Keratinocyte (primary cell): ENCODE results near the gene D2HGDH. TPM values are rescaled to one million over a fixed set of nuclear protein-coding genes. Genes with fewer than 3 reads are reported as not detected.

ENCODE experiments used
- DNase-seq: peaks from one replicate; pipeline ENCODE4 v3.0.0-alpha.2; 2011; ENCODE audit warnings: low read depth, missing footprints, low spot score
- FAIRE-seq: peaks from 2 replicates; lab custom pipeline; 2011; peaks lifted over from hg19 to GRCh38; lab: Jason Lieb, UNC
- H2AFZ ChIP-seq: 2 replicates; pipeline ENCODE4 v1.6.0; 2012; ENCODE audit warnings: low read length, control low read depth, inconsistent platforms; ENCODE audit not compliant: control insufficient read depth
- H3K27ac ChIP-seq: 2 replicates; pipeline ENCODE4 v1.5.1; 2011; ENCODE audit warnings: low read length; ENCODE audit not compliant: control insufficient read depth, insufficient read depth
- H3K27me3 ChIP-seq: 3 replicates; pipeline ENCODE4 v1.6.0; 2011; ENCODE audit warnings: low read length; ENCODE audit not compliant: control insufficient read depth, insufficient read depth; ENCODE audit errors: extremely low read depth
- H3K36me3 ChIP-seq, 2 experiments: 2 replicates in 1 of 2; 3 replicates in 1 of 2; pipeline ENCODE4 v1.5.1; 2011; ENCODE audit warnings: low read length in 2 of 2, mild to moderate bottlenecking in 1 of 2; ENCODE audit not compliant: control insufficient read depth in 2 of 2, insufficient read depth in 2 of 2; ENCODE audit errors: extremely low read depth in 1 of 2
- H3K4me1 ChIP-seq: 3 replicates; pipeline ENCODE4 v1.5.1; 2011; ENCODE audit warnings: low read length; ENCODE audit not compliant: control insufficient read depth, insufficient read depth; ENCODE audit errors: extremely low read depth
- H3K4me2 ChIP-seq: 3 replicates; pipeline ENCODE4 v1.6.0; 2011; ENCODE audit warnings: low read depth, low read length; ENCODE audit not compliant: control insufficient read depth, insufficient read depth; ENCODE audit errors: extremely low read depth
- H3K4me3 ChIP-seq, 3 experiments: fragments of 200-600 bp in 1 of 3; sonication (generic) in 1 of 3; 2 replicates in 2 of 3; 3 replicates in 1 of 3; pipeline ENCODE4 v1.5.1; 2011 to 2016; ENCODE audit warnings: low read length in 3 of 3, mild to moderate bottlenecking in 3 of 3, control low read depth in 2 of 3, inconsistent platforms in 1 of 3, low read depth in 1 of 3, mixed read lengths in 1 of 3, mixed run types in 1 of 3, moderate library complexity in 1 of 3; ENCODE audit not compliant: control insufficient read depth in 2 of 3, insufficient read depth in 2 of 3; ENCODE audit errors: extremely low read depth in 1 of 3
- H3K79me2 ChIP-seq: 2 replicates; pipeline ENCODE4 v1.6.0; 2012; ENCODE audit warnings: low read length; ENCODE audit not compliant: control insufficient read depth, insufficient read depth
- H3K9ac ChIP-seq: 3 replicates; pipeline ENCODE4 v1.6.0; 2011; ENCODE audit warnings: low read length; ENCODE audit not compliant: control insufficient read depth, insufficient read depth; ENCODE audit errors: extremely low read depth
- H3K9me1 ChIP-seq: 3 replicates; pipeline ENCODE4 v1.6.0; 2011; ENCODE audit warnings: low read length; ENCODE audit not compliant: control insufficient read depth, insufficient read depth; ENCODE audit errors: extremely low read depth
- H3K9me3 ChIP-seq: 2 replicates; pipeline ENCODE4 v1.5.1; 2012; ENCODE audit warnings: low read depth, low read length; ENCODE audit not compliant: control insufficient read depth
- H4K20me1 ChIP-seq: 3 replicates; pipeline ENCODE4 v1.6.0; 2011; ENCODE audit warnings: low read length; ENCODE audit not compliant: control insufficient read depth, insufficient read depth; ENCODE audit errors: extremely low read depth
- CTCF ChIP-seq, 3 experiments: IDR thresholded peaks in 1 of 3; conservative IDR thresholded peaks in 1 of 3; optimal IDR thresholded peaks in 1 of 3; 2 replicates in 2 of 3; 3 replicates in 1 of 3; pipeline versions ENCODE3 to v1.5.1; 2011; ENCODE audit warnings: low read length in 3 of 3, mild to moderate bottlenecking in 3 of 3, moderate library complexity in 2 of 3, control low read depth in 1 of 3, inconsistent platforms in 1 of 3; ENCODE audit not compliant: insufficient read depth in 2 of 3; ENCODE audit errors: extremely low read depth in 1 of 3
- EZH2 ChIP-seq: IDR thresholded peaks from one replicate; pipeline ENCODE4 v1.6.1; 2012; ENCODE audit warnings: inconsistent platforms, mild to moderate bottlenecking, low read length, moderate library complexity
- dilution Hi-C: fragments of 300-500 bp; cut with MboI; formaldehyde crosslinking; loops from one replicate; pipeline ENCODE4 v1.7.0; 2020; ENCODE audit warnings: low sequenced_read_pairs; ENCODE audit not compliant: extremely low pct_ligation_motif_present
- polyA minus RNA-seq, 3 experiments: library from RNA; depleted of rRNA, polyadenylated mRNA; stranded (reverse); fragments of >200 nt; gene quantifications; 1 replicate in 1 of 3; 2 replicates in 1 of 3; 3 replicates in 1 of 3; pipeline ENCODE4 v1.2.3, GENCODE V29; 2011
- polyA plus RNA-seq, 5 experiments: library from polyadenylated mRNA; depleted of rRNA in 3 of 5; stranded (reverse) in 3 of 5; stranded (forward) in 1 of 5; unstranded in 1 of 5; fragments of >200 nt; gene quantifications; 1 replicate in 1 of 5; 2 replicates in 3 of 5; 3 replicates in 1 of 5; pipeline versions ENCODE4 v1.2.1 to v1.2.3, GENCODE V29; 2011 to 2012; ENCODE audit warnings: missing spikeins in 2 of 5, low read depth in 1 of 5, low replicate concordance in 1 of 5

D2HGDH gene
- 5.4 to 10.8 TPM (median 5.8 TPM) in 3 replicates for polyA plus RNA-seq
- 5.2 TPM for polyA plus RNA-seq (2011; ENCODE audit: low read depth)
- 1.8 and 3.6 TPM in 2 replicates for polyA plus RNA-seq (2011; cell fraction: cytosol; rRNA removed)
- polyA plus RNA-seq (2011; cell fraction: nucleus; rRNA removed) = 36.2 and 50.0 TPM in 2 replicates
- 9.2 and 12.3 TPM in 2 replicates for polyA plus RNA-seq (2012; ENCODE audit: low replicate concordance)
- polyA minus RNA-seq = 5.4 to 14.3 TPM (median 9.4 TPM) in 3 replicates
- polyA minus RNA-seq (2011; cell fraction: cytosol; rRNA and poly(A)+ RNA removed) = 7.3 TPM
- polyA minus RNA-seq (2011; cell fraction: nucleus; rRNA and poly(A)+ RNA removed) = 10.9 and 11.3 TPM in 2 replicates

GRCh38 chr2:241734467-241735208 lies at the start of gene D2HGDH:
D2HGDH (plus strand) TSS chr2:241734630; CDS start chr2:241735225, 595 bp downstream.
- peaks cover 2% of the 10 kb centered on the region for H3K9me1 ChIP-seq
- FAIRE-seq (no peak), DNase-seq (no peak)
- peaks cover 24% of the 10 kb centered on the region for H3K4me1 ChIP-seq
- peak within 1 kb of the TSS; percentile 70 for H2AFZ ChIP-seq
- H3K9me3 ChIP-seq = no peaks in the 10 kb centered on the region
- TF ChIP-seq CTCF (optimal IDR thresholded peaks at IDR 0.05 in 1 of 3, IDR thresholded peaks at IDR 0.05 in 1 of 3, conservative IDR thresholded peaks at IDR 0.05 in 1 of 3; ENCODE audit: extremely low read depth in 1 of 3, insufficient read depth in 2 of 3, low read length in 3 of 3) = no peak
- TF ChIP-seq EZH2 = no peak
- no peaks in the 10 kb centered on the region for H4K20me1 ChIP-seq
- H3K9ac ChIP-seq = peak within 1 kb of the TSS; percentile 84
- H3K27me3 ChIP-seq = no peaks in the 10 kb centered on the region
- H3K36me3 ChIP-seq = no peaks in the 10 kb centered on the region
- no peaks in the 10 kb centered on the region for H3K79me2 ChIP-seq
- H3K4me2 ChIP-seq = peak within 1 kb of the TSS; percentile 81
- H3K27ac ChIP-seq = peak within 1 kb of the TSS; percentile 75
- H3K4me3 ChIP-seq = peak within 1 kb of the TSS; percentile 73 to 79 (median 79)
- dilution Hi-C loops = no loop called here

GRCh38 chr2:241686324-241686649 lies 48.1 kb upstream of the D2HGDH start:
- peak overlapping the region; percentile 83 for H2AFZ ChIP-seq
- H3K9me1 ChIP-seq = no peaks in the 10 kb centered on the region
- H3K4me1 ChIP-seq = peaks cover 10% of the 10 kb centered on the region
- H3K79me2 ChIP-seq = peaks cover 38% of the 10 kb centered on the region
- dilution Hi-C loops = no loop called here
- H3K9me3 ChIP-seq = no peaks in the 10 kb centered on the region
- DNase-seq (no peak), FAIRE-seq (no peak)
- no peak for TF ChIP-seq CTCF (optimal IDR thresholded peaks at IDR 0.05 in 1 of 3, IDR thresholded peaks at IDR 0.05 in 1 of 3, conservative IDR thresholded peaks at IDR 0.05 in 1 of 3; ENCODE audit: extremely low read depth in 1 of 3, insufficient read depth in 2 of 3, low read length in 3 of 3)
- peaks cover 6 to 21% of the 10 kb centered on the region in 2 experiments for H3K36me3 ChIP-seq
- H3K4me3 ChIP-seq = peak overlapping the region; percentile 82 to 91 (median 83)
- H3K27me3 ChIP-seq = no peaks in the 10 kb centered on the region
- peak overlapping the region; percentile 65 for H3K27ac ChIP-seq
- H3K4me2 ChIP-seq = peak overlapping the region; percentile 62
- no peaks in the 10 kb centered on the region for H4K20me1 ChIP-seq
- peak overlapping the region; percentile 86 for H3K9ac ChIP-seq
